ACC112 (cell line): Measurements from ENCODE around the gene MYLK.

Experiments
- H2AFZ ChIP-seq: fragments of 200-600 bp; sonication (generic); one replicate; pipeline ENCODE4 v1.6.0; 2017; ENCODE audit warnings: antibody characterized with exemption, low read length; ENCODE audit not compliant: unreplicated experiment
- H3K27ac ChIP-seq: fragments of 200-600 bp; sonication (generic); 2 replicates; pipeline ENCODE4 v1.5.1; 2014; ENCODE audit warnings: low read depth, mild to moderate bottlenecking, antibody characterized with exemption, low read length, moderate library complexity
- H3K27me3 ChIP-seq: fragments of 200-600 bp; sonication (generic); 2 replicates; pipeline ENCODE4 v1.6.1; 2014; ENCODE audit warnings: mild to moderate bottlenecking, antibody characterized with exemption, low read length, moderate library complexity, mixed read lengths; ENCODE audit not compliant: insufficient read depth
- H3K36me3 ChIP-seq: fragments of 200-600 bp; sonication (generic); 2 replicates; pipeline ENCODE4 v1.6.1; 2016; ENCODE audit warnings: mild to moderate bottlenecking, antibody characterized with exemption, low read length, moderate library complexity, mixed read lengths; ENCODE audit not compliant: insufficient read depth
- H3K4me1 ChIP-seq: fragments of 200-600 bp; sonication (generic); one replicate; pipeline ENCODE4 v1.6.1; 2016; ENCODE audit warnings: low read length, mixed read lengths; ENCODE audit not compliant: insufficient read depth, unreplicated experiment, control insufficient read depth
- H3K4me3 ChIP-seq: fragments of 200-600 bp; sonication (generic); 2 replicates; pipeline ENCODE4 v1.5.1; 2014; ENCODE audit warnings: mild to moderate bottlenecking, low read depth, low read length
- H3K79me2 ChIP-seq: fragments of 200-600 bp; sonication (generic); one replicate; pipeline ENCODE4 v1.6.0; 2016; ENCODE audit warnings: low read length; ENCODE audit not compliant: control insufficient read depth, unreplicated experiment, insufficient read depth

Gene MYLK

GRCh38 chr3:123650101-123650500 is 234.0 kb downstream of the MYLK start:
- H3K27ac ChIP-seq = no peak overlapping the region
- no peaks in the 10 kb centered on the region for H3K36me3 ChIP-seq
- H3K27me3 ChIP-seq = no peaks in the 10 kb centered on the region
- no peak overlapping the region for H3K4me3 ChIP-seq
- no peak overlapping the region for H2AFZ ChIP-seq
- H3K4me1 ChIP-seq = peaks cover 15% of the 10 kb centered on the region
- no peaks in the 10 kb centered on the region for H3K79me2 ChIP-seq

GRCh38 chr3:123648696-123649405 is 235.3 kb downstream of the MYLK start:
- H3K36me3 ChIP-seq = no peaks in the 10 kb centered on the region
- no peaks in the 10 kb centered on the region for H3K27me3 ChIP-seq
- H2AFZ ChIP-seq = no peak overlapping the region
- H3K79me2 ChIP-seq = no peaks in the 10 kb centered on the region
- H3K27ac ChIP-seq = no peak overlapping the region
- peaks cover 15% of the 10 kb centered on the region for H3K4me1 ChIP-seq
- H3K4me3 ChIP-seq = no peak overlapping the region

GRCh38 chr3:123644358-123644757 is 239.8 kb downstream of the MYLK start:
- no peaks in the 10 kb centered on the region for H3K27me3 ChIP-seq
- no peaks in the 10 kb centered on the region for H3K4me1 ChIP-seq
- no peaks in the 10 kb centered on the region for H3K36me3 ChIP-seq
- H3K79me2 ChIP-seq = no peaks in the 10 kb centered on the region
- no peak overlapping the region for H2AFZ ChIP-seq
- H3K4me3 ChIP-seq = no peak overlapping the region
- H3K27ac ChIP-seq = no peak overlapping the region

GRCh38 chr3:123642957-123643330 is 241.2 kb downstream of the MYLK start:
- H3K4me1 ChIP-seq = no peaks in the 10 kb centered on the region
- H3K79me2 ChIP-seq = no peaks in the 10 kb centered on the region
- H3K27ac ChIP-seq = no peak overlapping the region

GRCh38 chr3:123642182-123642956 is 241.8 kb downstream of the MYLK start:
- H2AFZ ChIP-seq = no peak overlapping the region
- no peaks in the 10 kb centered on the region for H3K36me3 ChIP-seq
- H3K79me2 ChIP-seq = no peaks in the 10 kb centered on the region
- no peak overlapping the region for H3K27ac ChIP-seq
- H3K4me3 ChIP-seq = no peak overlapping the region
- no peaks in the 10 kb centered on the region for H3K4me1 ChIP-seq
- H3K27me3 ChIP-seq = no peaks in the 10 kb centered on the region

More at GRCh38 chr3:123642957-123643330, 241.2 kb downstream of the MYLK start:
- H2AFZ ChIP-seq = no peak overlapping the region
- H3K36me3 ChIP-seq = no peaks in the 10 kb centered on the region
- no peak overlapping the region for H3K4me3 ChIP-seq
- H3K27me3 ChIP-seq = no peaks in the 10 kb centered on the region

- Histone ChIP-seq H2AFZ (no peak overlapping the region), H3K4me1 (no peaks in the 10 kb centered on the region), H3K27me3 (no peaks in the 10 kb centered on the region), H3K79me2 (no peaks in the 10 kb centered on the region), H3K27ac (no peak overlapping the region), H3K4me3 (no peak overlapping the region), H3K36me3 (no peaks in the 10 kb centered on the region)
These were observed 242.6 kb downstream of the MYLK start for GRCh38 chr3:123641505-123641904.

- Histone ChIP-seq H3K4me1 (no peaks in the 10 kb centered on the region), H3K36me3 (no peaks in the 10 kb centered on the region), H3K27ac (no peak overlapping the region)
These were observed 243.2 kb downstream of the MYLK start for GRCh38 chr3:123640740-123641462.

GRCh38 chr3:123640311-123640710 is 243.8 kb downstream of the MYLK start:
- Histone ChIP-seq H3K27me3 (no peaks in the 10 kb centered on the region), H2AFZ (no peak overlapping the region), H3K36me3 (no peaks in the 10 kb centered on the region), H3K27ac (no peak overlapping the region), H3K4me3 (no peak overlapping the region), H3K79me2 (no peaks in the 10 kb centered on the region), H3K4me1 (no peaks in the 10 kb centered on the region)

More at GRCh38 chr3:123640740-123641462, 243.2 kb downstream of the MYLK start:
- H3K79me2 ChIP-seq = no peaks in the 10 kb centered on the region
- H2AFZ ChIP-seq = no peak overlapping the region
- no peaks in the 10 kb centered on the region for H3K27me3 ChIP-seq
- no peak overlapping the region for H3K4me3 ChIP-seq

- H3K4me3 ChIP-seq = no peak overlapping the region
- H3K27me3 ChIP-seq = no peaks in the 10 kb centered on the region
- no peak overlapping the region for H3K27ac ChIP-seq
- H3K79me2 ChIP-seq = no peaks in the 10 kb centered on the region
- no peaks in the 10 kb centered on the region for H3K4me1 ChIP-seq
- H2AFZ ChIP-seq = no peak overlapping the region
- no peaks in the 10 kb centered on the region for H3K36me3 ChIP-seq
These were observed 245.0 kb downstream of the MYLK start for GRCh38 chr3:123638936-123639689.

- no peaks in the 10 kb centered on the region for H3K36me3 ChIP-seq
- no peaks in the 10 kb centered on the region for H3K27me3 ChIP-seq
- H3K27ac ChIP-seq = no peak overlapping the region
- H3K79me2 ChIP-seq = no peaks in the 10 kb centered on the region
- no peak overlapping the region for H3K4me3 ChIP-seq
- peaks cover 8% of the 10 kb centered on the region for H3K4me1 ChIP-seq
- no peak overlapping the region for H2AFZ ChIP-seq
These were observed 246.3 kb downstream of the MYLK start for GRCh38 chr3:123637841-123638240.
